ENCODE measurements around the gene CCDC92B.

GRCh38 chr17:2703606-2704005, 45.8 kb downstream of the CCDC92B start:
- TF ChIP-seq CTCF (IDR thresholded peaks at IDR 0.05) (no peak), POLR2A (IDR thresholded peaks at IDR 0.05) (no peak)
